NOMO-1 (cell line): ENCODE data around the gene MORF4L1.

Experiments used
- DNase-seq, 2 experiments: peaks; one replicate each; lab custom pipeline; 2025; ENCODE audit not compliant: unreplicated experiment in 2 of 2; lab: John Stamatoyannopoulos, UW

The MORF4L1 gene

GRCh38 chr15:78943692-78944091 is 71.0 kb downstream of the MORF4L1 start:
- no peak for DNase-seq

- peak in 1 of 2 experiments; percentile 12 for DNase-seq
These were observed 71.5 kb downstream of the MORF4L1 start for GRCh38 chr15:78944202-78944625.

DNA sequence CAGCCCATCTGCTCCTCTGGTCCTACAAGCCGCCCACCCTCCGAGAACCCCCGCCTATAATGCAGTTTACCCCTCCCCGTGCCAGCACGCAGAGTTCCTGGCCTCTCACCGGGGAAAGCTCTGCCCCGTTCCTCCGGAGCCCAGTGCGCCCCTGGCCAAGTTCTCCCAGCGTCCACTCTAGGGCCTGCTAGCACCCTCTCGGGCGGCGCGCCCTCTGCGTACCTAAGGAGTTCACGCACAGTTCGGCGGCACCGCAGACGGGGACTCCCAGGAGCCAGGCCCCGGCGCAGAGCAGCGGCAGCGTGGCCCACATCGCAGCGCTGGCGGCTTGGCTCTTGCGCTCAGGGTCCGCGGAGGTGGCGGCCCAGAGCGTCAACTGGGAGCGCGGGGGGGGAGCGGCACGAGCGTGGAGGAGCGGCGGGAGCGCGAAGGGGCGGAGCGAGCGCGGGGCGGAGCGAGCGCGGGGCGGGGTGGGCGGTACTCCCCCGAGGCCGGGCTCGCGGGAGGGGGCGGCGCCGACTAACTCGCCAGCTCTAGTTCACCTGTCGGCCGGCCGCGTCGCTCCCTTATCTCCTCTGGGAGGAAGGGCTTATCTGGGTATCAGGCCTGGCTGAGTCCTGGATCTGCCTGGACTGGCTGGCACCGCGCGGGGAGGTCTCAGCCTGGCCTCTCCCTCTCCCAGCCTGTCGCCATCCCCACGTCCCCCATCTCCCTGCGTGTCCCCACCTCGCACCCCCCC is 72.1 kb downstream of the MORF4L1 start, which contains the start of gene CTSH:
Gene CTSH (minus strand): TSS at position 378 of the 739 bp plus-strand sequence. CDS start 65 bp downstream, at position 313.
- DNase-seq, result peak; percentile 25 to 72

- no peak for DNase-seq
These were observed 73.8 kb downstream of the MORF4L1 start for GRCh38 chr15:78946493-78946892.

DNA sequence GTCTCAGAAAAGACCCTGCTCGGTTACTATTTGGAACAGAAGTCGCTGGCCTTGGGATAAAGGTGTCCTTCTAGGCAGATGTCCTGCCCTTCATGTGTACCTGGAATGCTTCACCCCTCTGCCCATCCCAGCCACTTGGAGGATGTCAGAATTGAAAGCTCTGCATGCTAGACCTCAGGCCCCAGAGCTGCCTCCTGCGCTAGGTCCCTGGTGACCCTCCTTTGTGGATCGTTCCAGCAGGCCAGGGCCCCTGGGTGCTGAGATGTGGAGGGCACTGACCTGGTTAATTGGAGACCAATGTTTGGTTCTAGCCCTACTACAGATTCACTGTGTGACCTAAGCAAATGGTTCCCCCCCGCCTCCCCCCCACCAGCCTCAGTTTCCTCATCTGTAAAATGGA is 74.8 kb downstream of the MORF4L1 start:
- no peak for DNase-seq
